Measurements from ENCODE around the gene STYXL1.
"Not testable (repeated sequence)": the region's sequence is repeated elsewhere in the genome, so short reads cannot be mapped to it uniquely, and the experiment has no call there.

The STYXL1 gene

DNA sequence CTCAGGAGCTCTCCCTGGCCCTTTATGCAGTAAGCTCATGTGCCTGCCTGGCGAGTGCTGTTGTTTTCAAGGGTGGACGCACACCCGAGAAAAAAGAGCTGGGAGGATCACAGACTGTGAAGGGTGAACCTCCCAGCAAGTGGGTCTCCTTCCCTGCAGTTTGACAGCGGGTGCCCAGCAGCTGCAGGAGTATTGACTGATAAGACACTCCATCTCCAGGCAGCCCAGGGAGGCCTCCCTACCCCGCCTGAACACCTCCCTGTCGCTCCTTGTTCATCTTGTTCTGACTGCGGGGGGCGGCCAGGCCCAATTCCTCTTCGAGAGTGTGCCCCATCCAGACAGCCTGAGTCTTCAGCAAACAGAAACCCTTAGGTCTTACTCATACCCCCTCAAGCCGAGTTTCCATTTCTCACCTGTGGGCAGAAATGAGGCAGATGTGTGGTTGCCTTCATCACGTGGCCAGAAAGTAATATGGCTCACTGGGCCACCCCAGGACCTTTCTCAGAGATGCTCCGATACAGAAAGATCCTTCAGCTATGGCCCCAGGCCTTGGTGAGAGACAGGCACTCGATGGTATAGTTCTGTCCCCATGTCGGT, 17.3 kb upstream of the STYXL1 start:
- no peak for DNase-seq (ENCODE audit: low spot score)

DNA sequence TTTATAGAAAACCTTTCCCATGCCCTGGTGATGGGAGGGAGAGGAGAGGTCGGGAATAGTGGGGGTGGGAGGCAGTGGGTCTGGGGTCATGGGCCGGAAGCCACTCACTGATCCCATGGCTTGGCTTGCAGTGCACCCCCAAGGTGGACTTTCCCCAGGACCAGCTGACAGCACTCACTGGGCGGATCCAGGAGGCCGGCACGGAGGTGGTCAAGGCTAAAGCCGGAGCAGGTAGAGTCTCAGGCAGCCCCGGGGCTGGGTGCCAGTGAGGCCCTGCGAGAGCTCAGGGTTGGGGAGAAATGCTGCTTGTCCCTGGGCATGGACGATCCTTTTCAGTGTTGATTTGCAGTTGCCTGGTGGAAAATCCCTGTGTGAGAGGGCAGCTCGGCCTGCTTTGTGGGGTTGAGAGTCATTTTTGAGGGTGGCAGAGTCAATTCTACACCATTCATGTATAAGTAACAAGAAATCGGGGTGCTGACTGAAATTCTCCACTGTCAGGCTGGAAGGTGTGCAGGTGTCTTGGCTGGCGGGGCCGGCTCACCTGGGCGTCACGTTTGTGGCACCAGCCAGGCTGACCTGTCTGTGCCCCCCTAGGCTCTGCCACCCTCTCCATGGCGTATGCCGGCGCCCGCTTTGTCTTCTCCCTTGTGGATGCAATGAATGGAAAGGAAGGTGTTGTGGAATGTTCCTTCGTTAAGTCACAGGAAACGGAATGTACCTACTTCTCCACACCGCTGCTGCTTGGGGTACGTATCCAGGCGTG, 16.6 kb upstream of the STYXL1 start:
- DNase-seq (ENCODE audit: low spot score): no peak

DNA sequence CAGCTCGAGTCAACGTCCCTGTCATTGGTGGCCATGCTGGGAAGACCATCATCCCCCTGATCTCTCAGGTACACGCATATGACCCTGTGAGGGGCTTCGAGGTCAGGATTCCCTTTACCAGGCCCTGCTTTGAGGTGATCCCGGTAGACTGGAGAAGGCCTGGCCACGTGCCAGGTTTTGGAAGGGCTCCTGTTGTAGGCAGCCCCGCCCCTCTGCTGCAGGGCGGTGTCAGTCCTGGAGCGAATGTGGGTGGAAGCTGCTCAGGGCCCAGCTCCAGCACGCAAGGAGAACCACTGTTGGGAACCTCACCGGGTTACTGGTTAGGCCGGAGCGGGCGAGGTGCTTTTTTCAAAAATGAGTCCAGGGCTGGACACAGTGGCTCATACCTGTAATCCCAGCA, 15.7 kb upstream of the STYXL1 start:
- no peak for DNase-seq (ENCODE audit: low spot score)

DNA sequence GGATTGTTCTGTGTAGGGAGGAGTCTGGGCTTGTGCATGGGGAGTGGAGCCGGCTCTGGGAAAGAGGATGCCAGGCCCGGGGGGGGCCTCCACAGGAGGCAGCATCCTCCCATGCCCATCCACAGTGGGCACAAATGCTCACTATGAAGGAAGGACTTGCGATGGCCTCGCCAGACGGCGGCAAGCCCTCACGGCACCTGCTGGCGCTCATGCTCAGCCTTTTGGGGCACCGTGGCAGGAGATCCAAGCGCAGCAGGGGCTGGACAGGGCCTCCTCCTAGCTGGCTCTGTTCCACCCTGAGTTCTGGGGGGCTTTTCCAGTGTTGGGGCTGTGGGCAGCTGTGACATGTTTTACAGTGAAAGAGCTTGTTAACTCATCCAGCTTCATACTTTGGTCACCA, 15.3 kb upstream of the STYXL1 start:
- no peak for DNase-seq (ENCODE audit: low spot score)

DNA sequence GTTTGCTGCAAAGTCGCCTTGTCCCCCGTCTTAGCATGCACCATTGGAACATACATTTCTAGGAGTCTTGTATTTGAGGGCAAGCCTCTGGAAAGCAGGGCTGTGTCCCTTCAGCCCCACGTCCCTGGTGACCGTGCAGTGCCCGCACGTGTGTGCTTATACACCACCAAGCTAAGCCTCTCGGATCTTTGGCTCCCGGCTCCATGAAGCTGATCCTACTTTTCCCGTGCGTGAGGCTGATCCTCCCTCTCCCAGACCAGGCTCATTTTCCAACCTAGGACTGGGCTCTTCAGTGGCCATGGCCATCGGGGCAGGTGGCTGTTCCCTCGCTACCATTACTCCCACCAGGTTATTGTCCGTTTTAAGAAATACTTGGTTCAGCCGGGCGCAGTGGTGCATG, 14.5 kb upstream of the STYXL1 start:
- DNase-seq (ENCODE audit: low spot score): no peak

DNA sequence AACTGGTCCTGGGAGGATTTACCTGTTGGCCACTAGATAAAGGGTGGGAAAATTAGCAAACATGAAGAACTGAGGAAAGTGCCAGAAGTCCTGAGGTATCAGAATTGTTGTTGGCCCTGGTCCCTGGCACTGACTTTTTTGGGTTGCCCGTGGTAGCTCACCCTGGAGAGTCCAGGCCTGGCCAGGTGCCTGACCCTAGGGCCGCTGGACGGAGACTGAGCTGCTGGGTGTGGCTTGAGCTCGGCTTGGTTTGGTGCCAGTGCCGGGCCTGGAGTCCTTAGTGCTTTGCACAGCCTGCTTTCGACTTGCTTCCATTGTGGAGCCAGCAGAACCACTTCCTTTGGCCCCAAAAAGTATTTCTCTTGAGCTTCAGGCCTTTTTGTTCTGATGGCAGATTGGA, 13.0 kb upstream of the STYXL1 start:
- no peak for DNase-seq (ENCODE audit: low spot score)

DNA sequence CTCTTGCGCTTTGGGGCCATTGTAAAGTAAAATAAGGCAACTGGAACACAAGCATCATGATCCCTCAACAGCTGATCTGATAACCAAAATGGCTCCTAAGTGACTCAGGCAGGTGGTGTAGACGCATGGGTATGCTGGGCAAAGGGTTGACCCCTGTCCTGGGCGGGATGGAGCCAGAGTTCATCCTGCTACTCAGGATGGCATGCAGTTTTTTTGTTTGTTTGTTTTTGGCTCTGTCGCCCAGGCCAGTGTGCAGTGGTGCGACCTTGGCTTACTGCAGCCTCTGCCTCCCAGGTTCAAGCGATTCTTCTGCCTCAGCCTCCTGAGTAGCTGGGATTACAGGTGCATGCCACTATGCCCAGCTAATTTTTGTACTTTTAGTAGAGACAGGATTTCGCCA, 10.9 kb upstream of the STYXL1 start:
- DNase-seq (ENCODE audit: low spot score): not testable (repeated sequence)

DNA sequence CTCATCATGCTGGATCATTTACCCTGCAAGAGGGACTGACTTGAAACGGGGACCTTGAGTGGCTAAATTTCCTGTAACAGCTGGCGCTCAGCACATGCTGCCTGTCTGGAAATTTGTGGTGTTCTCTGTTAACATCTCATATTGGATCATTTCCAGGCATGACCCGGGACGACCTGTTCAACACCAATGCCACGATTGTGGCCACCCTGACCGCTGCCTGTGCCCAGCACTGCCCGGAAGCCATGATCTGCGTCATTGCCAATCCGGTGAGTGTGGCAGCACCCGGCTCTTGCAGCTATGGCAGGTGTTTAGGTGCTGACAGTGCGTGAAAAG, 10.0 kb upstream of the STYXL1 start:
- DNase-seq (ENCODE audit: low spot score): no peak

- DNase-seq (ENCODE audit: low spot score): no peak
Observed at GRCh38 chr7:76057103-76057812, 9.5 kb upstream of the STYXL1 start.

- DNase-seq (ENCODE audit: low spot score): no peak
Observed at GRCh38 chr7:76056241-76056640, 8.4 kb upstream of the STYXL1 start.

DNA sequence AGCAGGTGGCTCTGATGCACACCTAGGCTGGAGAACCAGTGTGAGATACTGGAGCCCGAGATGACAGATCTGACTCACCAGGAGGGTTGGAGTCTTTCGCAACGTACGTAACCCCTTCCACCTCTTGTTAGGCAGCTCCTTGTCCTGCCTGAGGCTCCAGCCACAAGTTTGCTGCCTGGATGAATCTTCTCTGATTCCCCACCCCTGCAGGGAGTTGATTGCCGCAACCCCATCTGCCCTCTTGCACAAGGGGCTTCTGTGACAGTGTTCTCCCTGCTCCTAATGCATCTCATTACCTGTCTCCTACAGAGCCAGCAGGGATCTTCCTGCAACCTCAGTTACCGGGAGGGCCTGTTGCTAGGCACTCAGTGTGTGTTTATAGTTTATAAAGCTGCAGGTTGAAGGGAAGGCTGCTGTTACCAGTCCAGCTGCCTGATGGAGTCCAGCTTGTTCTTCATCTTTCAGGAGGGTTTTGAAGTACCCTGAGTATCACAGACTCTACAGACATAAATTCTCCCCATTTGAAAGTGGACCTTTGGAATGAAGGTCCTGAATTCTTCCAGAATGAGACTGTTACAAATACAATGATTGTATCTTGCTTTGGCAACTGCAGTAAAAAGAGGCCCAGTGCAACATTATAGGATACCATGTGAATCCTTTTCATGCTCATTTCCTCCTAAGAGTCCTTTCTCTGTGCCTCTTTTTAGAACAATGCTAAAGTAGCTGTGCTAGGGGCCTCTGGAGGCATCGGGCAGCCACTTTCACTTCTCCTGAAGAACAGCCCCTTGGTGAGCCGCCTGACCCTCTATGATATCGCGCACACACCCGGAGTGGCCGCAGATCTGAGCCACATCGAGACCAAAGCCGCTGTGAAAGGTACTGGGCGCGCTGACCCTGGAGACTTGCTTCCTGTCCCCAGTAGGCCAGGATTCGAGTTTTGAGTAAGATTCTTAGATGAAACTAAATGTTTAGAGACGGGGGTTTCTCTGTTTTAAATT, 6.6 kb upstream of the STYXL1 start:
- DNase-seq (ENCODE audit: low spot score): no peak

DNA sequence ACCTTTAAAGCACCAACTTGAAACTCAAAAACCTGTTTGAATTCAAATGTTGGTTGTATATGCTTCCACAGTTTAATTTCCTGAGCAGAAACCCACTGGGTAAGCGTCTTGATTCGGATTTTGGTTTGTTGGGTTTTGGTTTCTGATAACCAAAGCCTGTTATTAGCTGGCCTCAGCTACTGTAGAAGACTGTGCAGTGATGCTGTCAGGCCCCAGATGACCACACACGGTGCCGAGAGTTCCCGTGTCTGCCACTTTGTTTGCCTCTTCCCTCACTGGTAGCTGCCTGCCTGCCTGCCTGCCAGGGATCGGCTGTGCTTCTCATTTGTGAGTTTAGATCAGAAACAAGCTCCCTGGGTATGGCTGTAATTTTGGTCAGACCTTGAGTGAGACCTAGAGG, 5.7 kb upstream of the STYXL1 start:
- no peak for DNase-seq (ENCODE audit: low spot score)

DNA sequence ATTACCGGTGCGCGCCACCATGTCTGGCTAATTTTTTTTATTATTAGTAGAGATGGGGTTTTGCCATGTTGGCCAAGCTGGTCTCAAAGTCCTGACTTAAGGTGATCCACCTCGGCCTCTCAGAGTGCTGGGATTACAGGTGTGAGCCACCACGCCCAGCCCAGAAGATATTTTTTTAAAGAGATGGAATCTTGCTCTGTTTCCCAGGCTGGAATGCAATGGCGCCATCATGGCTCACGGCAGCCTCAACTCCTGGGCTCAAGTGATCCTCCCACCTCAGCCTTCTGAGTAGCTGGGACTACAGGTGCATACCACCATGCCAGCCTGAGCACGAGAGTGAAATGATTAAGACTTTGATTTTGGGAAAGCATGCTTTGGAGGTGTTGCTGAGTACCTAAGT, 4.9 kb upstream of the STYXL1 start:
- not testable (repeated sequence) for DNase-seq (ENCODE audit: low spot score)

DNA sequence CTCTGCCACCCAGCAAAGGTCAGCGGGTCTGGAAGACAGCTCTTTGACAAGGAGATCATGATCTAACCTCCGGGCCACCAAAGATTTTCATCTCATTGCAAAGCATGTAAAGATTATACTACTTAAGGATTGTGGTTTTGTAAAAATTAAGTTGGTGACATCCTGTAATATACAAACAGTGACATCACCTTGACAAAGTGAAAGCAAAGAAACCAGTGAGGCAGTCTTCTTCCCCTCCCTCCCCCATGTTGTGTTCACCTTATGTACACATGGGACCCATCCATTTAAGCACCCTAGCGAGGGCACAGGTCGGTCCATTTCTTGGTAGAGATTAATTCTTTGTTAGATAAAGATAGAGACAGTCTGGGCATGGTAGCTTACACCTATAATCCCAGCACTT, 4.0 kb upstream of the STYXL1 start:
- no peak for DNase-seq (ENCODE audit: low spot score)

DNA sequence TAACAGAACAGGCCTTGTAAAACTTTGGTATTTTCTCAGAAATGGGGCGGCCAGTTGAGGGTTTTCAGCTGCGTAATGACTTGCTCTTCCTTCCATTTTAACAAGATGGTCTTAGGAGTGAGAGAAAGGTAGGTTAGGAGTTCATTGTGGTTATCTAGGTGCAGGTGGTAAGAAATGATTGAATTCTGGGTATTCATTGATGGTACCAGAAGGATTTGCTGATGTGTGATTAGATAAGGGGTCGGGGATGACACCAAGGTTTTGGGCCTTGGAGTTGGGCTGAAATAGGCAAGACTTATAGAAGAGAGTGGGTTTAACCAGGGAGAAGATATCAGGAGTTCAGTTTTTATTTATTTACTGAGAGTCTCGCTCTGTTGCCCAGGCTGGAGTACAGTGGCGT, 2.7 kb upstream of the STYXL1 start:
- DNase-seq (ENCODE audit: low spot score): no peak

DNA sequence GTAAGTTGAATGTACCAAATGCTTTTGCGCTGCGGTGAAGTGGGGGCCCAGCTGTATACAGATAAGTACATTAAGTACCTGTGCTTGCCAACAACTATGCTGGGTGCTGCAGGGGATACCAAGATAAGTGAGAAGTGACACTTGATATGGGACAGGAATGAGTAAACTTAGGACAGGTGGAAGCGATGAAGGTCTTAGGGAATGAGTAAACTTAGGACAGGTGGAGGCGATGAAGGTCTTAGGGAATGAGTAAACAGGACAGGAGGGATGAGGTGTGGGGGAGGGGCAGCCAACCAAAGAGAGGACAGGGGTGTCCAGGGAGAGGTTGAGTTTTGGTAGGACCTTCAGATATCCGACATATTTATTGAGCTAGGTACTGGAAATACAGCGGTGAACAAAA, 1.5 kb upstream of the STYXL1 start:
- no peak for DNase-seq (ENCODE audit: low spot score)

DNA sequence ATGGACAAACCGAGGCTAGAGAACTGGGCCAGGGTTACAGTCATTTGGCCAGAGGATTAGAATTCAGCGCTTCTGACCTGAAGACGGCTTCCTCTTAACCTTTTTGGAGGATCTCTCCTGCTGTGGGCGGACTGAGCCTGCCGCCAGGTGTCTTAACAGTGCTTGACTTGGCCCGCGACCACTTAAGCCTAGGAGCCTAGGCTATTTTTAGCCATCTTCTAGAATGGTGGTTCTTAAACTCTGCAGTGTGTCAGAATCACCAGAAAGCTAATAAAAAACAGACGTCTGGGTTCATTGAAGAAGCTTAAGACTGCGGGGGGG, 828 bp upstream of the STYXL1 start:
- no peak for DNase-seq (ENCODE audit: low spot score)

DNA sequence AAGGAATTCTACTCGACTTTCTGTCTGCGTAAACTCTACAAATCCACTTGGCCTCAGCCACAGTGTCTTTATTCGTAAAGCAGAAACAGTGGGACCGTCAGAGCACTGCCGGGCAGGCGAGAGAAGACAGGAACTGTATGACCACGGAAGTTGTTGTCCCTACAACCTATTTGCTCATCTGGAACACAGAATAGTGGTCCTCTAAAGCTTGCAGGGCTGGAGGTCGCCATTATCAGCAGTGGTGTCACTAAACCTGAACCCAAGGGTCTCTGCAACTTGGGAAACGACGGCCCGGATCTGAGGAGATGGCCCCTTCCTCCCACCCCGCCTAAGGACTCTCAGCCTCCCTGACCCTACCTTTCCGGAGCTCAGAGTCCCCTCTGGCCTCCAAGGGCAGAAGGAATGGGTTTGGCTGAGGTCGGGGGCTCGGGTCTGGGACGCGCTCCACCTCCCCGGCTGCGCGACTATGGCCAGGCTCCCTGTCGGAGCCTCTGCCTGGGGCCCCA, 442 bp downstream of the STYXL1 start:
- DNase-seq (ENCODE audit: low spot score): peak; percentile 36

GRCh38 chr7:76044375-76044865, 3.4 kb downstream of the STYXL1 start:
- DNase-seq (ENCODE audit: low spot score): no peak

- no peak for DNase-seq (ENCODE audit: low spot score)
Observed at GRCh38 chr7:76040126-76040525, 7.7 kb downstream of the STYXL1 start.

GRCh38 chr7:76037310-76037709, 10.5 kb downstream of the STYXL1 start:
- no peak for DNase-seq (ENCODE audit: low spot score)

DNA sequence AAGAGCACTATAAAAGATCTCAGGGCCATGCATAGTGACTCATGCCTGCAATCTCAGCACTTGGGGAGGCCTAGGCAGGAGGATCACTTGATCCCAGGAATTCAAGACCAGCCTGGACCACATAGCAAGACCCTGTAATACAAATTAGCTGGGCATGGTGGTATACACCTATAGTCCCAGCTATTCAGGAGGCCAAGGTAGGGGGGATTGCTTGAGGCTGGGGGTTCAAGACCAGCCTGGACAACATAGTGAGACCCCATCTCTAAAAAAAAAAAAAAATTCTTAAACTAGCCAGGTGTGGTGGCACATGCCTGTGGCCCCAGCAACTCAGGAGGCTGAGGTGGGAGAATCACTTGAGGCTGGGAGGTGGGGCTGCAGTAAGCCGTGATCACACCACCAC, 15.8 kb downstream of the STYXL1 start:
- no peak for DNase-seq (ENCODE audit: low spot score)
